ENCODE results near the gene AGAP3. TPM values are rescaled to one million over a fixed set of nuclear protein-coding genes. Genes with fewer than 3 reads are reported as not detected.

AGAP3 gene
- total RNA-seq, 2 experiments from 2014 or later: 29.8 to 36.5 TPM

DNA sequence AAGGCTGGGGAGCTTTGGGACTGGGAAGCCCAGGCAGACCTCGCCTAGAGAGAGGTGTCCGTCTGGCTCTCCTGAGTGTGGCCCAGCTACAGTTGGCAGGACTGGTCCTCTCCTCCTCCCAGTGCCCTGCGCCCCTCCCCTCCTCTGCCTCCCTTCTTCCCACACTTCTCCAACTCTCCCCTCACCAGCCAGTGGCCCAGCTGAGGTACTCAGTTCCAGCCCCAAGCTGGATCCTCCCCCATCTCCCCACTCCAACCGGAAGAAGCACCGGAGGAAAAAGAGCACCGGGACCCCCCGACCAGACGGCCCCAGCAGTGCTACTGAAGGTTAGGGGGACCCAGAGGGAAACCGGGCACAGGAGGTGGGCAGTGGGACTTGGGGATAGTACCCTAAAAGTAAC is 53.5 kb downstream of the AGAP3 start:
- Mint-ChIP-seq H3K4me3 (no peak overlapping the region), H3K36me3 (peaks cover 11% of the 10 kb centered on the region), H3K4me1 (ENCODE audit: low read depth) (no peaks in the 10 kb centered on the region), H3K27me3 (no peaks in the 10 kb centered on the region), H3K9me3 (no peaks in the 10 kb centered on the region), H3K27ac (no peak overlapping the region)
- ChIA-PET POLR2A (no interaction called here), CTCF (interaction anchor here (1.9 kb wide), 1 partner anchor 16 kb away, joined by 10 read pairs; no protein-coding TSS in a partner anchor)
- DNase-seq: no peak
- intact Hi-C loops (cut with micrococcal nuclease): no loop called here

DNA sequence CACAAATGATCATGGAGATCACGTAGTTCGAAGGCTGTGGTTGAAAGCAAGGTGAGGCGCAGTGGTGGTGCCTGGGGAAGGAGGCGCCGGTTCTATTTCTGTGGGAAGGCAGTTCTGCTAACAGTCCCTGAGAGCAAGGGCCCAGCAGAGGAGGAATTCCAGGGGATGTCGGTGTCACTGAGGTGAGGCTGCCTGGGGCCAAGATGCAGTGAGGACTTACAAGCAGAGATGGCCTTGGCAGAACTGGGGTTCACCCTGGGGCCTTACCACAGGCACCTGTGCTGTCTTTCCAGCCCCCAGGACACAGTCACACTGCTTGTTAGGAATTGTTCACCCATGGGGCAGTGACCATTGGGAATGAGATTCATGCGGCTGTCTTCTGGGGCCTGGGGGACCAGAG is 54.6 kb downstream of the AGAP3 start:
- no peak overlapping the region for H3K4me3 Mint-ChIP-seq
- CTCF ChIA-PET: interaction anchor here (1.2 to 1.9 kb wide), 2 partner anchors 17 kb away, joined by 4 to 10 read pairs; no protein-coding TSS in a partner anchor
- intact Hi-C loops (cut with micrococcal nuclease): no loop called here

DNA sequence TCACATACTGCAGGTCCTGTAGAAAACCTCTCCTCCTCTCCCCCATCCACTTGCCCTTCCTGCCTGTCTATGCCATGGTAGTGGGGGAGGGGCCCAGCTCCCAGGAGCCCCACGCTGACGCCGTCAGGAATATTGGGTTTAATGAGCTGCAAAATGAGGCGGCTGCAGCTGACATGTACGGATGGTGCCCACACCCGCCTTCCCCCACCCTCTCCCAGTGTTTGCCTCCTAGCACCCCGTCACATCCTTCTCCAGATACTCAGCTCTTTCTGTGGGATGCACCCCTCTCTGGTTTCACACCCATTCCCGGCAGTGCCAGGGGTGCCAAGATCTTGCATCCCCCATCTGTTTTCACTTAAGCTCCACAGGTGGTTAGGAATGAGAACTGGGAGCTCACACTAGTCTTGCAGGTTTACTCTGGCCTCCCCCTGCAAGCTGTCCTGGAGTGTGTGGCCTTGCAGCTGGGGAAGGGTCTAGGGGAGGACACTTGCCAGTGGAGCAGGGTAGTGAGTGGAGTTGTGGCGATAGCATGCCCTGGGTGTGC is 55.1 kb downstream of the AGAP3 start:
- Mint-ChIP-seq H3K9me3 (no peaks in the 10 kb centered on the region), H3K36me3 (peaks cover 11% of the 10 kb centered on the region), H3K4me3 (no peak overlapping the region), H3K4me1 (ENCODE audit: low read depth) (no peaks in the 10 kb centered on the region), H3K27me3 (no peaks in the 10 kb centered on the region), H3K27ac (no peak overlapping the region)
- no peak for DNase-seq
- ChIA-PET CTCF (interaction anchor here (1.2 kb wide), 1 partner anchor 17 kb away, joined by 4 read pairs; no protein-coding TSS in a partner anchor), POLR2A (no interaction called here)
- intact Hi-C loops (cut with micrococcal nuclease): no loop called here

More for the DNA sequence above, 54.6 kb downstream of the AGAP3 start:
- POLR2A ChIA-PET: no interaction called here
- Mint-ChIP-seq H3K36me3 (peaks cover 11% of the 10 kb centered on the region), H3K9me3 (no peaks in the 10 kb centered on the region), H3K27ac (no peak overlapping the region), H3K27me3 (no peaks in the 10 kb centered on the region), H3K4me1 (ENCODE audit: low read depth) (no peaks in the 10 kb centered on the region)
- no peak for DNase-seq

DNA sequence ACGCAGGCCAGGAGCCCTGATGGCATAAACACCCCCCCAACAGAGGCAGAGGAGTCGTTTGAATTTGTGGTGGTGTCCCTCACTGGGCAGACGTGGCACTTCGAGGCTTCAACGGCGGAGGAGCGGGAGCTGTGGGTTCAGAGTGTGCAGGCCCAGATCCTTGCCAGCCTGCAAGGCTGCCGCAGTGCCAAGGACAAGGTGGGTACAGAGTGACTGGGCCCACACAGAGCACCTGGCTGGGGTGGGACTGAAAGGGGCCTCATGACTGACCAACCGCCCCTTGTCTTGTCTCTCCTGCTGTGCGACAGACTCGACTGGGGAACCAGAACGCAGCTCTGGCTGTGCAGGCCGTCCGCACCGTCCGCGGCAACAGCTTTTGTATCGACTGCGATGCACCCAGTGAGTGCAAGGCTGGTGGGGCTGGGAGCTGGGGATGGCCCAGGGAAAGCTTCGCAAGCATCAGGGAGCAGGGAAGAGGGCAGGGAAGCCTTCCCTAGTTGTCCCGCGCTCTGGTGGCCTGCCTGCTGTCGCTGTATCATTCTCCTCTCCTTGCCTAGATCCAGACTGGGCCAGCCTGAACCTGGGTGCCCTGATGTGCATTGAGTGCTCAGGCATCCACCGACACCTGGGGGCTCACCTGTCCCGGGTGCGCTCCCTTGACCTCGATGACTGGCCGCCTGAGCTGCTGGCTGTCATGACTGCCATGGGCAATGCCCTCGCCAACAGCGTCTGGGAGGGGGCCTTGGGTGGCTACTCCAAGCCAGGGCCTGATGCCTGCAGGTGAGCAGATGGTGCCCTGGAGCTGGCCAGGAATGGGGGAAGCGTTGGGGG is 55.8 kb downstream of the AGAP3 start:
- H3K27me3 Mint-ChIP-seq: no peaks in the 10 kb centered on the region
- DNase-seq: no peak
- ChIA-PET CTCF (interaction anchor here (1.2 to 1.5 kb wide), 2 partner anchors 18 kb away, joined by 4 read pairs; no protein-coding TSS in a partner anchor), POLR2A (no interaction called here)
- H3K4me1 Mint-ChIP-seq (ENCODE audit: low read depth): no peaks in the 10 kb centered on the region
- intact Hi-C loops (cut with micrococcal nuclease): no loop called here
- peaks cover 8% of the 10 kb centered on the region for H3K36me3 Mint-ChIP-seq
- H3K9me3 Mint-ChIP-seq: no peaks in the 10 kb centered on the region
- no peak overlapping the region for H3K27ac Mint-ChIP-seq
- H3K4me3 Mint-ChIP-seq: no peak overlapping the region

DNA sequence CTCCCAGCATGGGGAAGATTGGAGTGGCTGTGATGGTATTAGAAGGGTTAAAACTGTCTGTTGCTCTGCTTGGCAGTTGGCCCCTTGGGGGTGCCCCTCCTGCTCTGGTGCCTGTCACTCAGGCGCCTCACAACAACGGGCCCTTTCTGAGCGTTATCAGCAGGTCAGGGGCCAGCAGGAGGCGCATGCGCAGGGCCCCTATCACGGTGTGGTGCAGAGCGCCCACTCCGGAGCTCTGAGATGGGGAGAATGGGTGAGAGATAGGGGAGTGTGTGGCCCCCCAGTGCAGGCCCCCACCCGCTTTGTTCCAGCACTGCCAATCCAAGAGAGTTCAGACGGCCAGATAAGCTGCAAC is 56.4 kb downstream of the AGAP3 start:
- CTCF ChIA-PET: interaction anchor here (1.5 kb wide), 1 partner anchor 19 kb away, joined by 4 read pairs; no protein-coding TSS in a partner anchor

DNA sequence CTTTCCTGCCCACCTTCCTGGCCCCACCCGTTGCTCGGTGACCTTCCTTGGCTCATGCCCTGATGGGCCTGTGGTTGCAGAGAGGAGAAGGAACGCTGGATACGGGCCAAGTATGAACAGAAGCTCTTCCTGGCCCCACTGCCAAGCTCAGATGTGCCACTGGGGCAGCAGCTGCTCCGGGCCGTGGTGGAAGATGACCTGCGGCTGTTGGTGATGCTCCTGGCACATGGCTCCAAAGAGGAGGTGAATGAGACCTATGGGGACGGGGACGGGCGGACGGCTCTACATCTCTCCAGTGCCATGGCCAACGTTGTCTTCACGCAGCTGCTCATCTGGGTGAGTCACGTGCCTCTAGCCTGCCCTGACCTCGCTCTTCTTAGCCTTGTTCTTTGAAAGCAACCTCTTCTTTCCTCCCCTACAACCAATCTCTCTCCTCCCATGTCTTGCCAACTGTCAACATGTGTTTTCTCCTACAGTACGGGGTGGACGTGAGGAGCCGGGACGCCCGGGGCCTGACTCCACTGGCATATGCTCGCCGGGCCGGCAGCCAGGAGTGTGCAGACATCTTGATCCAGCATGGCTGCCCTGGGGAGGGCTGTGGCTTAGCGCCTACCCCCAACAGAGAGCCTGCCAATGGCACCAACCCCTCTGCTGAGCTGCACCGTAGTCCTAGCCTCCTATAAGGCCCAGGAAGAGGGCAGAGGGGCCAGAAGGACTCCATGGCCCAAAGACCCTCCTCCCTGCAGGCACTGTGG is 57.2 kb downstream of the AGAP3 start:
- POLR2A ChIA-PET: no interaction called here
- Mint-ChIP-seq H3K27me3 (no peaks in the 10 kb centered on the region), H3K9me3 (no peaks in the 10 kb centered on the region), H3K27ac (no peak overlapping the region), H3K4me1 (ENCODE audit: low read depth) (no peaks in the 10 kb centered on the region), H3K4me3 (no peak overlapping the region), H3K36me3 (peaks cover 8% of the 10 kb centered on the region)
- intact Hi-C loops (cut with micrococcal nuclease): no loop called here
- CTCF ChIA-PET: interaction anchor here (1.5 kb wide), 1 partner anchor 20 kb away, joined by 4 read pairs; no protein-coding TSS in a partner anchor
- DNase-seq: no peak

More for the DNA sequence above, 56.4 kb downstream of the AGAP3 start:
- peaks cover 8% of the 10 kb centered on the region for H3K36me3 Mint-ChIP-seq
- H3K9me3 Mint-ChIP-seq: no peaks in the 10 kb centered on the region
- H3K27me3 Mint-ChIP-seq: no peaks in the 10 kb centered on the region
- no peaks in the 10 kb centered on the region for H3K4me1 Mint-ChIP-seq (ENCODE audit: low read depth)
- H3K4me3 Mint-ChIP-seq: no peak overlapping the region
- intact Hi-C loops (cut with micrococcal nuclease): no loop called here
- H3K27ac Mint-ChIP-seq: no peak overlapping the region
- POLR2A ChIA-PET: no interaction called here
- no peak for DNase-seq

DNA sequence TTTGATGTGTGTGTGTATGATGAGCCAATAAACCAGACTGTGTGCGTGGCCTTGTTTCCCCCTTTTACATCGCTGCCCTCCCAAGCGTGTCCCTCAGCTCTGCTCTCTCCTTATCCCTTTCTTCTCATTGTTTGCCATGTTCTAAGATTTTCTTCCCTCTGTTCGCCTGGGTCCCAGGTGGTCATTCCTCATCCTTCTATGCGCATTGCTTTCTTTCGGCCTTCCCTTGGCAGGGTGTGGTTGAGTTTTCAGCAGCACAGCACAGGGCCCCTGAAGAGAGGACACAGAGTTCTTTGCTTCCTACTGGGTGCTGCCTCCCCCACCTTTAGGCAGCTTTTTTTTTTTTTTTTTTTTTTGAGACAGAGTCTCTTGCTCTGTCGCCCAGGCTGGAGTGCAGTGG is 58.1 kb downstream of the AGAP3 start:
- CTCF ChIA-PET: no interaction called here
- DNase-seq: no peak
- Mint-ChIP-seq H3K9me3 (no peaks in the 10 kb centered on the region), H3K36me3 (peaks cover 8% of the 10 kb centered on the region), H3K27ac (no peak overlapping the region), H3K27me3 (no peaks in the 10 kb centered on the region), H3K4me3 (no peak overlapping the region), H3K4me1 (ENCODE audit: low read depth) (no peaks in the 10 kb centered on the region)
- intact Hi-C loops (cut with micrococcal nuclease): no loop called here
- POLR2A ChIA-PET: interaction anchor here (0.7 kb wide), 1 partner anchor 67 kb away, joined by 3 read pairs; no protein-coding TSS in a partner anchor

DNA sequence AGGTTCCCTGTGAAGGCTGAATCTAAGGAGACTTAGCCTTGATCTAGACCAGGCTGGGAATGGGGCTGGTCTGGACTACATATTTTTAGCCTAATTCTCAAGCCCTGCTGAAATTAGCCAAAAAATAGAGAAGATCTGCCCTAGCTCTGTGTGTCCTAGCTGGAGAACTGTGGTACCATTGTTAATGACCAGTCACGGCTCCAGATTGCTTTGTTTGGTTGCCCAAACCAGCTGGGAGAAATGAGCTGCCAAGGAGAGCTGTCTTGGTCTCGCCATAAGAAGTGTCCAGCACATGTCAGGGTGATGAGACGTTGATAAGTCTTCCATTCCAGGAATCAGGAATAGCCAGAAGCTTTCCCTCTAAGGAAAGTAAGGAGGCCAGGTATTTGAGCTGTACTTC is 60.5 kb downstream of the AGAP3 start:
- ChIA-PET POLR2A (no interaction called here), CTCF (interaction anchor here (0.8 to 3.4 kb wide), 2 partner anchors 20 to 23 kb away, joined by 3 to 19 read pairs; no protein-coding TSS in a partner anchor)
- Mint-ChIP-seq H3K4me1 (ENCODE audit: low read depth) (no peaks in the 10 kb centered on the region), H3K27me3 (peaks cover 3% of the 10 kb centered on the region), H3K4me3 (no peak overlapping the region), H3K36me3 (peaks cover 8% of the 10 kb centered on the region), H3K9me3 (no peaks in the 10 kb centered on the region), H3K27ac (no peak overlapping the region)
- no peak for DNase-seq
- intact Hi-C loops (cut with micrococcal nuclease): no loop called here

DNA sequence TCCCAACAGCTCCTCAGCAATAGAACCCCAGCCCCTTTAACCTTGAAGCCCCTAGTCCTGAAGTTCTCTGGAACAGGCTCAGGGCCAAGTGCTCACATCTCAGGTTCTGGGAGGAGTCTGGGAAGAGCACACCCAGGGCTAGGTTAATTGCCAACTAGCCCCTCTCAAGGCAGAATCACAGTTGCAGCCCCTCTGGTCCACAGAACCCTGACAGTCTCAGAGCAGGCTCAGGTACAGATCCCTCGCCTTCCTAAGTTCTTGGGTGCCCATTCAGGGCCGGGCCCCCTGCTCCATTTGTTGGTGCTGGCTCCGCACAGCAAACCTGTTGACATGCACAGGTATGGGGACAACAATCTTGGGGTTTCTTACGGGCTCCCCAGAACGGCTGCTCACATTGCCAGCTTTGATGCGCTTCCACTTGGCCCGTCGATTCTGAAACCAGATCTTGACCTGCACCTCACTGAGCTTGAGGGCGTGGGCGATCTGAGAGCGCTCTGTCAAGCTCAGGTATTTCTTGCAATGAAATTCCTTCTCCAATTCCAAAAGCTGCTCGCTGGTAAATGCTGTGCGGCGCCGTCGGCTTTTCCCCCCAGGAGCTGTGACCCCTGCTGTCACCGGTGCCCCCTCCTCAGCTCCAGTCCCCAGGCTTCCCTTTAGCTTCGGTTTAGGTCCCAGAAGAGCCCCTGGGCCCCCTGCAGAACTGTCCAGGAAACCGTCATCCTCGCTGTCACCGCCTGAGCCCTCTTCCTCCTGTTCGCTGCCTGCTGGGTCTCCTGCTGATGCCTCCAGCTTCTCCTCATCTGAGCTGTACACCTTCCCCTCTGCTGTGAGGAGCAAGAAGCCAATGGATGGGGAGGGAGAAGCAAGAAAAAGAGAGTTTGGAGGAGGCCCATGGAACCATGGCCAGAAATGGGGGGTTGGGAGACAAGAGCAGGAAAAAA is 62.3 kb downstream of the AGAP3 start:
- Mint-ChIP-seq H3K9me3 (no peaks in the 10 kb centered on the region), H3K4me1 (ENCODE audit: low read depth) (no peaks in the 10 kb centered on the region), H3K36me3 (peaks cover 6% of the 10 kb centered on the region), H3K4me3 (no peak overlapping the region), H3K27me3 (peaks cover 3% of the 10 kb centered on the region), H3K27ac (no peak overlapping the region)
- CTCF ChIA-PET: interaction anchor here (0.7 to 3.4 kb wide), 5 partner anchors 20 to 96 kb away, joined by 3 to 19 read pairs (median 6); no protein-coding TSS in a partner anchor
- POLR2A ChIA-PET: no interaction called here
- intact Hi-C loops (cut with micrococcal nuclease): no loop called here
- no peak for DNase-seq

DNA sequence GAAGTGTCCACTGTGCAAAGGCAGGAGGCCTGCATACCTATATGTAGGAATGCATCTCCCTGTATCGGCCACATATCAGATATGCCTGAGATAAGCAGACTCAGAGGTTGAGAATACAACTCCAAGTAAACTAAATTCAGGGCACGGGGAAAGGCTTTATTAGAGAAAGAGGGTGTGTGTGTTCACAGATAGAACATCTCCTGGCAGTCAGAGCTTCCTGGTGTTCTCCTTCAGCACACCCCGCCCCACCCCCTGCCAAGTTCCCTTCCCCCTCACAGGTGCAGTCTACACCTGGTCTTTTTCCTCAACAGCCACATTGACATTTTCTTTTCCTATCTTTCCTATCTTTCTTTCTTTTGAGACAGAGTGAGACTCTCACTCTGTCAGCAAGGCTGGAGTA is 64.1 kb downstream of the AGAP3 start:
- H3K36me3 Mint-ChIP-seq: no peaks in the 10 kb centered on the region
- H3K4me1 Mint-ChIP-seq (ENCODE audit: low read depth): no peaks in the 10 kb centered on the region
- intact Hi-C loops (cut with micrococcal nuclease): no loop called here
- CTCF ChIA-PET: interaction anchor here (0.8 kb wide), 1 partner anchor 10 kb away, joined by 3 read pairs; no protein-coding TSS in a partner anchor
- H3K27ac Mint-ChIP-seq: no peak overlapping the region
- H3K9me3 Mint-ChIP-seq: no peaks in the 10 kb centered on the region
- H3K4me3 Mint-ChIP-seq: no peak overlapping the region
- POLR2A ChIA-PET: no interaction called here
- peaks cover 7% of the 10 kb centered on the region for H3K27me3 Mint-ChIP-seq
- DNase-seq: no peak

DNA sequence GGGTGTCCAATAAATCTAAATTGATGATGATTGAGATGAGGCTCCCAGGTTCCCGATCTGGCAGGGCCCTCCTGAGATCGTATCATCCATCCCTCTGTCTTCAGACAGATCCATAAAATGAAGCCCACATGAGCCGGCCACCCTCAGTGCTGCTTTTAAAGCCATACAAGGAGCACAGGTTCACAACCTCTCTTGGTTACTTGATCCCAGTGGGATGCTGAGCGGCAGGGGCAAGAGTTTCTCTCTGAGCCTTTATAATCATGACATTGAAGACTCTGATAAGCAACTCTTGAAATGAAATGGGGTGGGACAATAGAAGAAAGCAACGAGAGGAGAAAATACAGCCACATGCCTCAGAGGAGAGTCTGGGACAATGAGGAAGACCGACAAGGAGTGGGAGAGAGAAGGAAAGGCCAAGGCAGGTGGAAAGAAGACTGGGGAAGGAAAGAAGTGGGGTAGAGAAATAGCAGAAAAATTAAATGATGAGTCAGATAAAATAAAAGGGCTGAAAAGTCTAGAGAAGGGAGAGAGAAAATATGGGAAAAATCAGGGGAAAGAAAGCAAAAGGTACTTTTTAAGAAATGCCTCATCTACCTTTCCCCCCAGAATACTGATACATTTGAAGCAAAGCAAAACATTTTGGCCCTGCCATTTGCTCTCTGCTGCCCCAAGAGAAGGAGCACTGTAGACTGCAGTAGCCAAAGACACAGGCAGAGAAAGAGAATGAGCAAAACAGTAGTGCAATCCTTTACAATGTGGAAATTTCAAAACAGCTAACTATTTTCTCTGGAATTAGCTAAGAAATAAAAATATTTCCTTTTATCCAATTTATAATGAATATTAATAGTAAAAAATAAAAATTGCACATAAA is 66.6 kb downstream of the AGAP3 start:
- ChIA-PET POLR2A (no interaction called here), CTCF (interaction anchor here (0.6 kb wide), 1 partner anchor 620 kb away, joined by 4 read pairs; no protein-coding TSS in a partner anchor)
- H3K4me1 Mint-ChIP-seq (ENCODE audit: low read depth): no peaks in the 10 kb centered on the region
- DNase-seq: no peak
- H3K27ac Mint-ChIP-seq: no peak overlapping the region
- intact Hi-C loops (cut with micrococcal nuclease): no loop called here
- no peak overlapping the region for H3K4me3 Mint-ChIP-seq
- H3K27me3 Mint-ChIP-seq: peaks cover 17% of the 10 kb centered on the region
- H3K9me3 Mint-ChIP-seq: no peaks in the 10 kb centered on the region
- no peaks in the 10 kb centered on the region for H3K36me3 Mint-ChIP-seq
